GM20000 (cell line): ENCODE results near the gene ANKRD55.
"Not testable (repeated sequence)": the region's sequence is repeated elsewhere in the genome, so short reads cannot be mapped to it uniquely, and the experiment has no call there.

Experiments used
- DNase-seq: peaks from one replicate; pipeline ENCODE4 v3.0.0; 2012; ENCODE audit warnings: low spot score
- CTCF ChIP-seq: IDR thresholded peaks from 2 replicates; pipeline ENCODE4 v1.5.1; 2012; ENCODE audit warnings: mild to moderate bottlenecking, control low read depth; ENCODE audit errors: extremely low read depth, missing control alignments

Gene ANKRD55

GRCh38 chr5:56140073-56140472 is 93.1 kb downstream of the ANKRD55 start:
- no peak for DNase-seq
- no peak for TF ChIP-seq CTCF

GRCh38 chr5:56130664-56131063 is 102.5 kb downstream of the ANKRD55 start:
- no peak for TF ChIP-seq CTCF
- DNase-seq, result no peak

GRCh38 chr5:56129288-56129687 is 103.8 kb downstream of the ANKRD55 start:
- no peak for DNase-seq
- TF ChIP-seq CTCF, result no peak

GRCh38 chr5:56128113-56128512 is 105.0 kb downstream of the ANKRD55 start:
- no peak for TF ChIP-seq CTCF
- no peak for DNase-seq

GRCh38 chr5:56126487-56127179 is 106.5 kb downstream of the ANKRD55 start:
- DNase-seq, result no peak
- no peak for TF ChIP-seq CTCF

GRCh38 chr5:56123531-56124243 is 109.4 kb downstream of the ANKRD55 start:
- TF ChIP-seq CTCF, result no peak
- no peak for DNase-seq

- DNase-seq, result not testable (repeated sequence)
Measured at GRCh38 chr5:56122360-56122985, 110.7 kb downstream of the ANKRD55 start.
